SK-N-MC (cell line): ENCODE results near the gene SPRN.

ENCODE experiments used
- FOXP2 ChIP-seq: optimal IDR thresholded peaks from 2 replicates; pipeline ENCODE3; 2011; ENCODE audit warnings: mild to moderate bottlenecking, moderate library complexity; ENCODE audit not compliant: insufficient read depth; ENCODE audit errors: extremely low read length, control extremely low read depth
- POLR2AphosphoS5 ChIP-seq: IDR thresholded peaks from 2 replicates; pipeline ENCODE4 v1.6.1; 2012; ENCODE audit warnings: mild to moderate bottlenecking, low read depth, low read length, borderline replicate concordance

DNA sequence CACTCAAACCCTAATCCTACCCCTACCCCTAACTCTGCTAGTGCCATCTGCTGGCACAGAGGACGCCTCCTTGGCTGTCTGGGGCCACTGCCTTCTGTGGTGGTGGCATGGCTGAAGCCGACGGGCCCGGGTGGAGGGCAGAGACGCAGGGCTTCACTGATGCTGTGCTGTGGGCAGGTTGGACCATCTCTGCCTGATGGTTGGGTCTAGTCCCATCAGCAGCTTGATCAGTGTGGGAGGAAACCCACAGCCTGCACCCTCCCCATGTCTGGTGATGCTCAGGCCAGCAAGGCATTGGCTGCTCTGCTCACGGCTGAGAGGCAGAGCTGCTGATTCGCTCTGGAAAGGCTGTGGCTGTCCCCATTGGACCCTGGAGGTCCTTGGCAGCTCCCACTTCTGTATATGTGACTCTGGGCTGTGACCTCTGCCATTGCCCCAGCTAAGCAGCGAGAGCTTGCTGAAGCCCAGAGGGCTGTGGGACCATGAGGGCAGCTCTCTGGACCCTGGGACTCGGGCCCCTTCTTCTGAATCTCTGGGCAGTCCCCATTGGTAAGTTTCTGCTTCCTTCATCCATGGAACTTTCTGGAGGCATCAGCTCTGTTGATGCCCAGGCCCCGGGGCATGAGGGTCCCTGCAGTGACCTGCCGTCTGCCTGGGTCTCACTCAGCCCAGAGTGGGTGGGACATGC, 29.2 kb upstream of the SPRN start, which contains the start of gene SCART1:
- TF ChIP-seq POLR2AphosphoS5 (no peak), FOXP2 (no peak)
